GM12801 (cell line): ENCODE results near the gene SWT1.

Experiments
- CTCF ChIP-seq: IDR thresholded peaks from one replicate; pipeline ENCODE4 v1.5.1; 2011; ENCODE audit warnings: control low read depth; ENCODE audit not compliant: insufficient read length; ENCODE audit errors: extremely low read depth

The SWT1 gene

GRCh38 chr1:185155600-185156287, 1.2 kb upstream of the SWT1 start:
- no peak for TF ChIP-seq CTCF

GRCh38 chr1:185156288-185156853, 596 bp upstream of the SWT1 start:
- no peak for TF ChIP-seq CTCF

GRCh38 chr1:185157599-185158412, 839 bp downstream of the SWT1 start:
- no peak for TF ChIP-seq CTCF

- TF ChIP-seq CTCF: no peak
Measured at GRCh38 chr1:185158800-185159199, 1.8 kb downstream of the SWT1 start.

- TF ChIP-seq CTCF: no peak
Measured at GRCh38 chr1:185159966-185160365, 3.0 kb downstream of the SWT1 start.

- TF ChIP-seq CTCF: no peak
Measured at GRCh38 chr1:185162491-185162890, 5.5 kb downstream of the SWT1 start.

GRCh38 chr1:185166106-185166505, 9.1 kb downstream of the SWT1 start:
- TF ChIP-seq CTCF: no peak
